GM19238 (cell line): ENCODE data around the gene B9D1.

Experiments used
- DNase-seq: peaks from one replicate; pipeline ENCODE4 v3.0.0; 2011; ENCODE audit warnings: low spot score; ENCODE audit not compliant: insufficient read length

Gene B9D1

GRCh38 chr17:19338031-19338990 lies 24.2 kb downstream of the B9D1 start:
- peak; percentile 88 for DNase-seq

DNA sequence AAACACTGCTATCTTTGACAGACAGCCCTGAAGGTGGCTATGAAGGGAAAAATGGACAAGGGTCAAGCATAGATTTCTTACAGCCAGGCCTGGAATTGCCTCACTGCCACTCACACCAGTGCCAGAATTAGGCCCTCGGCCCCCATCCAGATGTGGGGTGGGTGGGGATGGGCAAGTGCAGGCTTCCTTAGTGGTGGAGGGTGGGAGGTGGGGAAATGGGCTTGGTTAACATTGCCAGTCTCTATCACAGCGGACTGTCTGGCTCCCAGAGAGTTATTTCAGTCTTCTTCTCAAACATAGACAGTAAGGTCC lies 24.9 kb downstream of the B9D1 start:
- DNase-seq = no peak

GRCh38 chr17:19336938-19337711 lies 25.4 kb downstream of the B9D1 start:
- DNase-seq = no peak

GRCh38 chr17:19335951-19336631 lies 26.4 kb downstream of the B9D1 start:
- DNase-seq = no peak

GRCh38 chr17:19334331-19334730 lies 28.2 kb downstream of the B9D1 start:
- DNase-seq = no peak

- no peak for DNase-seq
Measured at GRCh38 chr17:19333736-19334290, 28.7 kb downstream of the B9D1 start.

GRCh38 chr17:19333132-19333440 lies 29.4 kb downstream of the B9D1 start:
- no peak for DNase-seq

DNA sequence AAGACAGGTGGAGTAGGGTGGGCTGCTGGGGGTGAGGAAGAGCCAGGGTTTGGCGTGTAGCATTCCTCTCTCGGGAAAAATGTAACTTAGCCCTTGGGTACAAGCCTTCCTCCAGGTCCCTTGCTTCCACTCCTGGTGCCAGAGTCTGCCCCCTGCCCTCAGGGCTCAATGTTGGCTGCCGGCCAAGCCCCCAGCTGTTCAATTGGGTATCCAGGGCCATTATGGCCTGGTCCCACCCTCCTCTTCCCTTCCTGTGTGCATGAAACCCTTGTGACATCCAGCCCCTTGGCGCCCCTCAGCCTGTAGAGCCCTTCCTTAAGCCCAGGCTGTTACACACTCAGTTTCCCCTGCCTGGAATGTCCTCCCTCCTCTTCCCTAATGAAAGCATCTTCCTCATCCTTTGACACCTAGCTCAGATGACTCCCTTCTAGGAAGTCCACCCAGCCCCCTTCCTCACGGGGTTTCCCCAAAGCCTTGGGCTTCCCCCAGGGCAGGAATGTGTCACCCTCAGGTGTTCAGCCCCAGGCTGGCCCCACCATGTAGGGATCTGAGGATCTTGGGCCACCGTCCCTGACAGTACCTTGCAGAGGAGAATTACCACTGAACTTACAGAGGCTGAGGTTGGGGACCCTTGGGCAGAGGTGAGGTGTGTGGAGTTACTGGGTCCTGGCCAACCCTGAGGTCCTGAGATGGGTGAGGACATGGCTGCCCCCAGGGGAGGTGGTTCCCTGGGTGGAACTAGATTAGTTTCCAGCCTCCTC lies 30.0 kb downstream of the B9D1 start:
- DNase-seq = peak; percentile 35

GRCh38 chr17:19331543-19332245 lies 30.8 kb downstream of the B9D1 start:
- no peak for DNase-seq

DNA sequence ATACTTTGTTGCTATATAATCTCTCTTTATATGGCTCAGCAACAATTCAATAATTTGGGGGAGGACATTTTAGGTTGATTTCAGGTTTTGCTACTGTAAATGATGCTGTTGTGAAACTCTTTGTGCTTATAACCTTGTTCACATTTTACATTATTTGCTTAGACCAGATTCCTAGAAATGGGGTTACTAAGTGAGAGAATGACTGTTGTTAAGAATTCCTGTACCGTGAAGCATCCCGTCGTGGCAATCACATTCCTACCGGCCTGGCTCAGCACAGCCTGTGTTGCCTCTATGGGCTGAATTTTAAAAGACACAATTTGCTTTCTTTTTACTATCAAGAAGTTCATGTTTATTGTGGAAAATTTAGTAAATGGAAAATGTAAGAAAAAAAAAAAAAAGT lies 31.4 kb downstream of the B9D1 start:
- DNase-seq = no peak

DNA sequence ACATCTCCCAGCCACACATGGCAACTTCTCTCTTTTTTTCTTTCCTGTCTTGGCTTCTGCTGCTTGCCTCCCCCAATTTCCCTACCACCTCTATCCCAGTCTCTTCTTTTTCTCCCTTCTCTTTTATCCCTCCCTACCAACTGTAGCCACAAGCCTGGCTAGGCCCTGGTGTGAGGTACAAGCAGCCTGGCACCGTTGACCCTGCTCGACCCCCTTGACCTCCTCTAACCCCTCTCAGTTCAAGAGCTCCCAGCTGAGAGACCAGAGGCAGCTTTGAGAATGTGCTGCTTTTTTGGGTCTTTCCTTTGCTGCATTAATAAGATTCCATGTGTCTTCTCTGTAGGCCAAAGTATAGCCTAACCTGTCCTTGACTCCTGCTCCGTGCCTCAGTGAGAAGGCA lies 32.3 kb downstream of the B9D1 start:
- no peak for DNase-seq

GRCh38 chr17:19329839-19330238 lies 32.7 kb downstream of the B9D1 start:
- DNase-seq = no peak

GRCh38 chr17:19329136-19329535 lies 33.4 kb downstream of the B9D1 start:
- DNase-seq = no peak

DNA sequence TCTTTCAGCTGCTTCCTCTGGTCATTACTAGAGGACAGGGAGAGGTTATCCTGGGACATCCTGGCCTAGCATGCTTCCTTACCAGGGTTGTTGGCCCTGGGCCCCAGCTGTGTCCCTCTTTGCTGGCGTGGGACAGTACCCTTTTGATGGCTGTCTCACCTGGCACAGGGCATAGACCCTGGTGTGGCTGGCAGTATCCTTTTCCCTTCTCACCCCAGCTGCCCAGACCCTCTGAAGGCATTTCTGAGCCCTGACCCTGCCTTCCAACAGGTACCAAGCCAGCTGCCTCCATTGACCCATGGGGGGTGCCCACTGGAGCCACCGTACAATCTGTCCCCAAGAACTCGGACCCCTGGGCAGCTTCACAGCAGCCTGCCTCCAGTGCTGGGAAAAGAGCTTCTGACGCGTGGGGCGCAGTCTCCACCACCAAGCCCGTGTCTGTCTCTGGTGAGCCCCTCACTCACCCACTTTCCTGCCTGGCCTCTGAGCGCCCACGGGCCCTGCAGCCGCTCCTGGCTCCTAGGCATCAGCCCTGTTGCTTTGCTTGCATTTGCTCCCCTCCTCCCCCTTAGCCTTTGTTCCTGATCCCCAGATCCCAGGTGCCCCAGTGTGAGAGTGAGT lies 34.0 kb downstream of the B9D1 start:
- DNase-seq = no peak

DNA sequence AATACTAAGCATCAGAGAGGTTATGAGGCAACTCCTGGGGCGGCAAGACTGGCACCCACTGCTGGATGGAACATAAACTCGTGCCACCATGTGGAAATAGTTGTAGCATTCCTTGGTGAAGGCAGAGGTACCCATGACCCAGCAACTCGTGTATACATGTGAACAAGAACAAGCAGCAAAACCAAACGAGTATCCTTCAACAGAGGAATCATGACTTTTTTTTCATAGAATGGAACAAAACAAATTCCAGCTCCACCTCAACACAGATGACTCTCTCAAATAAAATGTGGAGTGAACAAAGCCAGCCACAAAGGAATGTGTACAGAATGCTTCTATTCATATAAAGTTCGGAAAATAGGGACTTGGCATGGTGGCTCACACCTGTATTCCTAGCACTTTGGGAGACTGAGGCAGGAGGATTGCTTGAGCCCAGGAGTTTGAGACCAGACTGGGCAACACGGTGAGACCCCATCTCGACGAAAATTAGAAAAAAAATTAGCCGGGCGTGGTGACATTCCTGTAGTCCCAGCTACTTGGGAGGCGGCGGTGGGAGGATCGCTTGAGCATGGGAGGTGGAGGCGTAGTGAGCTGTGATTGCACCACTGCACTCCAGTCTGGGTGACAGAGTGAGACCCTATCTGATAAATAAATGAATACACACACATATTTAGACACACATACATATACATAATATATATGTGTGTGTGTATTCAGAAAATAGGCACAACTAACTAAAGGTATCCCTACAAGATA lies 35.3 kb downstream of the B9D1 start:
- no peak for DNase-seq

- no peak for DNase-seq
Measured at GRCh38 chr17:19325542-19325941, 37.0 kb downstream of the B9D1 start.

- no peak for DNase-seq
Measured at GRCh38 chr17:19322861-19323260, 39.7 kb downstream of the B9D1 start.

DNA sequence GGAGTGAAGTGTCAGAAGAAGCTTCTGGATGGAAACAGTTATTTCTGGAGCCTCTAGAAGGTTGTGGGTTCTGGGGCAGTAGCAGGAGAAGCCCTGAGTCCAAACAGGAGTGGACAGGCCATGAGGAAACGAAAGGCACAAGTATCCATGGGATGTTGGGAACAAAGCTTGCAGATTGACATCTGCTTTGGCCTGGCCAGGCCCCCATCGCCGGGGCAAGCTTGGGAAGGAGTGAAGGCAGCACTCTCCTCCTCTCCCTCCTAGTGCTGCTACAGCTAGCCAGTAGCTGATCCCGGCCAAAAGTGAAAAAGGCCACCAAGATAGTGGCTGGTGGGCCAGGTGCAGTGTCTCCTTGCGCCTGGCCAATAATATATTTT lies 40.4 kb downstream of the B9D1 start:
- no peak for DNase-seq

GRCh38 chr17:19321481-19322128 lies 40.9 kb downstream of the B9D1 start:
- DNase-seq = no peak
